Measurements from ENCODE around the gene TOP3B. TPM values are rescaled to one million over a fixed set of nuclear protein-coding genes. Genes with fewer than 3 reads are reported as not detected.
A peak's percentile ranks its signal among the peaks of the same experiment; 100 is the strongest.

Gene TOP3B
- total and polyA plus RNA-seq, 10 of the 15 experiments (the other 5 are each of a cell fraction or from before 2014, with no cell fraction given) = 0.60 to 47.3 (median 33.7) TPM

GRCh38 chr22:21938071-21938822 is 44.3 kb downstream of the TOP3B start (continued):
- TF ChIP-seq EGR1 (IDR thresholded peaks at IDR 0.05; ENCODE audit: borderline replicate concordance in 1 of 2, low read depth in 2 of 2, low read length in 2 of 2) (0 out of 3 replicates have a peak, but pooled peaks of 1 of the 2 experiments have one; percentile 15), IRF3 (IDR thresholded peaks at IDR 0.05) (no peak), ZNF622 (IDR thresholded peaks at IDR 0.05) (no peak), PAX5 (IDR thresholded peaks at IDR 0.05; ENCODE audit: borderline replicate concordance, low read depth, low read length) (no peak), HDGF (IDR thresholded peaks at IDR 0.05) (peak; percentile 95), PBX3 (IDR thresholded peaks at IDR 0.05; ENCODE audit: insufficient replicate concordance, low read depth, low read length) (peak; percentile 6), BHLHE40 (IDR thresholded peaks at IDR 0.05; ENCODE audit: borderline replicate concordance in 1 of 2, low read depth in 2 of 2, low read length in 1 of 2) (peak; percentile 43 to 75), IKZF2 (IDR thresholded peaks at IDR 0.05) (peak; percentile 76 to 77), MYB (IDR thresholded peaks at IDR 0.05; ENCODE audit: borderline replicate concordance, low read depth, low read length) (no peak), IRF5 (IDR thresholded peaks at IDR 0.05; ENCODE audit: borderline replicate concordance) (no peak), MTA2 (IDR thresholded peaks at IDR 0.05; ENCODE audit: low read depth) (peak; percentile 45; the same call in 1 of the 2 replicates), POU2F2 (IDR thresholded peaks at IDR 0.05; ENCODE audit: borderline replicate concordance, low read depth, low read length) (peak; percentile 37; the same call in 1 of the 3 replicates), WRNIP1 (IDR thresholded peaks at IDR 0.05; ENCODE audit: borderline replicate concordance, low read depth, low read length) (no peak), LARP7 (IDR thresholded peaks at IDR 0.05) (peak; percentile 90), NFYB (IDR thresholded peaks at IDR 0.05; ENCODE audit: insufficient read depth, low read depth, low read length) (no peak), RELA (IDR thresholded peaks at IDR 0.05; ENCODE audit: borderline replicate concordance, partially characterized antibody) (peak; percentile 60), SREBF2 (IDR thresholded peaks at IDR 0.05; ENCODE audit: low read length) (no peak), MXI1 (IDR thresholded peaks at IDR 0.05; ENCODE audit: low read depth, low read length) (peak; percentile 37; the same call in 1 of the 2 replicates), TARDBP (IDR thresholded peaks at IDR 0.05; ENCODE audit: borderline replicate concordance) (no peak), DPF2 (IDR thresholded peaks at IDR 0.05) (peak; percentile 82), ASH2L (IDR thresholded peaks at IDR 0.05; ENCODE audit: borderline replicate concordance, low read depth) (no peak), ETV6 (conservative IDR thresholded peaks at IDR 0.05 in 1 of 2, IDR thresholded peaks at IDR 0.05 in 1 of 2; ENCODE audit: borderline replicate concordance in 1 of 2, low read depth in 1 of 2) (peak in 1 of 2 experiments; percentile 74; a peak in 1 of 4 replicates), CREB1 (IDR thresholded peaks at IDR 0.05; ENCODE audit: low read depth) (peak; percentile 25; the same call in 1 of the 2 replicates), TCF12 (IDR thresholded peaks at IDR 0.05; ENCODE audit: low read depth, low read length) (peak; percentile 94), ZNF24 (IDR thresholded peaks at IDR 0.05) (peak; percentile 39; the same call in 1 of the 2 replicates), TCF7 (IDR thresholded peaks at IDR 0.05; ENCODE audit: borderline replicate concordance) (no peak), ZNF217 (IDR thresholded peaks at IDR 0.05) (peak; percentile 21; the same call in 1 of the 2 replicates), EP300 (IDR thresholded peaks at IDR 0.05; ENCODE audit: borderline replicate concordance in 1 of 2, control insufficient read depth in 1 of 2, low read depth in 2 of 2, low read length in 2 of 2) (0 out of 4 replicates have a peak, but pooled peaks of 1 of the 2 experiments have one; percentile 16)
